ENCODE data around the gene PIK3R5.

PIK3R5 gene

GRCh38 chr17:8952191-8952590 lies 13.3 kb downstream of the PIK3R5 start:
- DNase-seq: no peak

GRCh38 chr17:8951206-8951605 lies 14.3 kb downstream of the PIK3R5 start:
- DNase-seq: no peak

GRCh38 chr17:8949061-8949661 lies 16.3 kb downstream of the PIK3R5 start:
- no peak for DNase-seq

GRCh38 chr17:8948462-8948861 lies 17.0 kb downstream of the PIK3R5 start:
- DNase-seq: no peak

- DNase-seq: no peak
Measured at GRCh38 chr17:8947201-8947600, 18.3 kb downstream of the PIK3R5 start.

- DNase-seq: no peak
Measured at GRCh38 chr17:8946476-8946875, 19.0 kb downstream of the PIK3R5 start.

- DNase-seq: no peak
Measured at GRCh38 chr17:8946071-8946470, 19.4 kb downstream of the PIK3R5 start.

- no peak for DNase-seq
Measured at GRCh38 chr17:8944748-8945147, 20.8 kb downstream of the PIK3R5 start.

- no peak for DNase-seq
Measured at GRCh38 chr17:8944083-8944482, 21.4 kb downstream of the PIK3R5 start.

GRCh38 chr17:8941980-8942622 lies 23.4 kb downstream of the PIK3R5 start:
- DNase-seq: no peak

- no peak for DNase-seq
Measured at GRCh38 chr17:8941520-8941919, 24.0 kb downstream of the PIK3R5 start.

GRCh38 chr17:8940866-8941471 lies 24.5 kb downstream of the PIK3R5 start:
- no peak for DNase-seq

GRCh38 chr17:8939496-8940334 lies 25.8 kb downstream of the PIK3R5 start:
- DNase-seq: no peak

GRCh38 chr17:8938933-8939332 lies 26.6 kb downstream of the PIK3R5 start:
- no peak for DNase-seq

GRCh38 chr17:8935191-8935590 lies 30.3 kb downstream of the PIK3R5 start:
- DNase-seq: no peak

- no peak for DNase-seq
Measured at GRCh38 chr17:8934346-8934745, 31.2 kb downstream of the PIK3R5 start.

GRCh38 chr17:8930649-8931048 lies 34.9 kb downstream of the PIK3R5 start:
- no peak for DNase-seq

GRCh38 chr17:8928347-8928746 lies 37.2 kb downstream of the PIK3R5 start:
- no peak for DNase-seq

GRCh38 chr17:8927395-8927794 lies 38.1 kb downstream of the PIK3R5 start:
- DNase-seq: no peak

- no peak for DNase-seq
Measured at GRCh38 chr17:8925808-8926207, 39.7 kb downstream of the PIK3R5 start.

- DNase-seq: no peak
Measured at GRCh38 chr17:8925141-8925540, 40.4 kb downstream of the PIK3R5 start.

- no peak for DNase-seq
Measured at GRCh38 chr17:8924595-8924994, 40.9 kb downstream of the PIK3R5 start.

- no peak for DNase-seq
Measured at GRCh38 chr17:8923762-8924161, 41.7 kb downstream of the PIK3R5 start.

- DNase-seq: no peak
Measured at GRCh38 chr17:8922928-8923327, 42.6 kb downstream of the PIK3R5 start.
